HL-60 (cell line): Measurements from ENCODE around the gene PSENEN.

ENCODE experiments used
- GABPA ChIP-seq: IDR thresholded peaks from 2 replicates; pipeline ENCODE4 v1.6.1; 2012; ENCODE audit warnings: low read depth
- POLR2AphosphoS5 ChIP-seq: IDR thresholded peaks from 2 replicates; pipeline ENCODE4 v1.6.1; 2012; ENCODE audit warnings: low read depth
- TF ChIP-seq, protein P1 (sequence below): IDR thresholded peaks from one replicate; pipeline ENCODE4 v1.5.1; 2011; ENCODE audit warnings: low read length, control low read depth, inconsistent platforms; ENCODE audit not compliant: insufficient read depth
- TF ChIP-seq, protein P2 (sequence below): IDR thresholded peaks from 2 replicates; pipeline ENCODE4 v1.6.1; 2012; ENCODE audit warnings: low read depth; ENCODE audit not compliant: insufficient replicate concordance

DNA sequence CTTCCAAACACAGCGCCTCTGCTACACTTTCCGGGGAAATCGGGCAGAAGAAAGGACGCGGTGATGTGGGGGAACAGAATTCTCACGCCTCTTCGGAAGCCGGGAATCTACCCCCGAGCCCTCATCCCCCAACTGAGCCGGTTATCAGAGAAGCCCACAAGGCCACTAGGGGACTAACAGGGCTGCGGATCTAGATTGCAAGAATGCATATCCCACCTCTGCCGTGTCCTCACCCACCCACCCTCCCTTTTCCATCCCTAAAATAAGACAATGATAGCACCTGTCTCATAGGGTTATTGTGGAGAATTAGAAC is 4.3 kb upstream of the PSENEN start:
- TF ChIP-seq, protein P1, sequence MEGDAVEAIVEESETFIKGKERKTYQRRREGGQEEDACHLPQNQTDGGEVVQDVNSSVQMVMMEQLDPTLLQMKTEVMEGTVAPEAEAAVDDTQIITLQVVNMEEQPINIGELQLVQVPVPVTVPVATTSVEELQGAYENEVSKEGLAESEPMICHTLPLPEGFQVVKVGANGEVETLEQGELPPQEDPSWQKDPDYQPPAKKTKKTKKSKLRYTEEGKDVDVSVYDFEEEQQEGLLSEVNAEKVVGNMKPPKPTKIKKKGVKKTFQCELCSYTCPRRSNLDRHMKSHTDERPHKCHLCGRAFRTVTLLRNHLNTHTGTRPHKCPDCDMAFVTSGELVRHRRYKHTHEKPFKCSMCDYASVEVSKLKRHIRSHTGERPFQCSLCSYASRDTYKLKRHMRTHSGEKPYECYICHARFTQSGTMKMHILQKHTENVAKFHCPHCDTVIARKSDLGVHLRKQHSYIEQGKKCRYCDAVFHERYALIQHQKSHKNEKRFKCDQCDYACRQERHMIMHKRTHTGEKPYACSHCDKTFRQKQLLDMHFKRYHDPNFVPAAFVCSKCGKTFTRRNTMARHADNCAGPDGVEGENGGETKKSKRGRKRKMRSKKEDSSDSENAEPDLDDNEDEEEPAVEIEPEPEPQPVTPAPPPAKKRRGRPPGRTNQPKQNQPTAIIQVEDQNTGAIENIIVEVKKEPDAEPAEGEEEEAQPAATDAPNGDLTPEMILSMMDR = no peak
- TF ChIP-seq POLR2AphosphoS5 (no peak), GABPA (0 out of 2 replicates have a peak, but pooled peaks have one; percentile 4)
- TF ChIP-seq, protein P2, sequence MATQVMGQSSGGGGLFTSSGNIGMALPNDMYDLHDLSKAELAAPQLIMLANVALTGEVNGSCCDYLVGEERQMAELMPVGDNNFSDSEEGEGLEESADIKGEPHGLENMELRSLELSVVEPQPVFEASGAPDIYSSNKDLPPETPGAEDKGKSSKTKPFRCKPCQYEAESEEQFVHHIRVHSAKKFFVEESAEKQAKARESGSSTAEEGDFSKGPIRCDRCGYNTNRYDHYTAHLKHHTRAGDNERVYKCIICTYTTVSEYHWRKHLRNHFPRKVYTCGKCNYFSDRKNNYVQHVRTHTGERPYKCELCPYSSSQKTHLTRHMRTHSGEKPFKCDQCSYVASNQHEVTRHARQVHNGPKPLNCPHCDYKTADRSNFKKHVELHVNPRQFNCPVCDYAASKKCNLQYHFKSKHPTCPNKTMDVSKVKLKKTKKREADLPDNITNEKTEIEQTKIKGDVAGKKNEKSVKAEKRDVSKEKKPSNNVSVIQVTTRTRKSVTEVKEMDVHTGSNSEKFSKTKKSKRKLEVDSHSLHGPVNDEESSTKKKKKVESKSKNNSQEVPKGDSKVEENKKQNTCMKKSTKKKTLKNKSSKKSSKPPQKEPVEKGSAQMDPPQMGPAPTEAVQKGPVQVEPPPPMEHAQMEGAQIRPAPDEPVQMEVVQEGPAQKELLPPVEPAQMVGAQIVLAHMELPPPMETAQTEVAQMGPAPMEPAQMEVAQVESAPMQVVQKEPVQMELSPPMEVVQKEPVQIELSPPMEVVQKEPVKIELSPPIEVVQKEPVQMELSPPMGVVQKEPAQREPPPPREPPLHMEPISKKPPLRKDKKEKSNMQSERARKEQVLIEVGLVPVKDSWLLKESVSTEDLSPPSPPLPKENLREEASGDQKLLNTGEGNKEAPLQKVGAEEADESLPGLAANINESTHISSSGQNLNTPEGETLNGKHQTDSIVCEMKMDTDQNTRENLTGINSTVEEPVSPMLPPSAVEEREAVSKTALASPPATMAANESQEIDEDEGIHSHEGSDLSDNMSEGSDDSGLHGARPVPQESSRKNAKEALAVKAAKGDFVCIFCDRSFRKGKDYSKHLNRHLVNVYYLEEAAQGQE = no peak
